ENCODE data around the gene SEMA3G. TPM values are rescaled to one million over a fixed set of nuclear protein-coding genes. Genes with fewer than 3 reads are reported as not detected.

SEMA3G gene
- total RNA-seq, 1 experiment from 2014 or later = 0.77 TPM

GRCh38 chr3:52433328-52433995, 11.4 kb downstream of the SEMA3G start:
- CTCF ChIA-PET = no interaction called here
- H3K27me3 ChIP-seq (ENCODE audit: low read length) = no peaks in the 10 kb centered on the region
- H2AFZ ChIP-seq (ENCODE audit: low read length) = no peak overlapping the region
- POLR2A ChIA-PET (ENCODE audit: unreplicated experiment) = no interaction called here
- peaks cover 10% of the 10 kb centered on the region for H3K4me1 ChIP-seq (ENCODE audit: insufficient read depth, low read length)
- no peaks in the 10 kb centered on the region for H3K36me3 ChIP-seq (ENCODE audit: low read depth, low read length)
- H4K20me1 ChIP-seq (ENCODE audit: low read length) = no peaks in the 10 kb centered on the region
- no peaks in the 10 kb centered on the region for H3K9me2 ChIP-seq (replicated peaks; ENCODE audit: low read length)
- TF ChIP-seq EZH2 (IDR thresholded peaks at IDR 0.05; ENCODE audit: low read length, unreplicated experiment) = no peak
- TF ChIP-seq CTCF (conservative IDR thresholded peaks at IDR 0.05; ENCODE audit: low read depth, low read length) = no peak
- TF ChIP-seq EZH2phosphoT487 (IDR thresholded peaks at IDR 0.05; ENCODE audit: borderline replicate concordance, low read length) = no peak
- H3K27ac ChIP-seq (ENCODE audit: low read length) = no peak overlapping the region
- H3K79me2 ChIP-seq (ENCODE audit: low read length) = no peaks in the 10 kb centered on the region
- no TSS peak for BruUV-seq (replicated peaks)
- DNase-seq (no peak), ATAC-seq (no peak)
- H3K9me3 ChIP-seq (ENCODE audit: low read length) = no peaks in the 10 kb centered on the region
- intact Hi-C loops (cut with micrococcal nuclease) = no loop called here
- no peak overlapping the region for H3K4me2 ChIP-seq (ENCODE audit: low read length)
- no peak overlapping the region for H3K9ac ChIP-seq (ENCODE audit: low read length)
- no peaks in the 10 kb centered on the region for H3F3A ChIP-seq (ENCODE audit: low read length, unreplicated experiment)
- H3K4me3 ChIP-seq (ENCODE audit: low read length) = no peak overlapping the region

GRCh38 chr3:52432691-52433141, 12.2 kb downstream of the SEMA3G start:
- Histone ChIP-seq H4K20me1 (ENCODE audit: low read length) (no peaks in the 10 kb centered on the region), H3K9ac (ENCODE audit: low read length) (no peak overlapping the region), H3K36me3 (ENCODE audit: low read depth, low read length) (no peaks in the 10 kb centered on the region), H2AFZ (ENCODE audit: low read length) (no peak overlapping the region), H3K27me3 (ENCODE audit: low read length) (no peaks in the 10 kb centered on the region), H3K79me2 (ENCODE audit: low read length) (no peaks in the 10 kb centered on the region), H3K4me3 (ENCODE audit: low read length) (no peak overlapping the region), H3K9me2 (replicated peaks; ENCODE audit: low read length) (no peaks in the 10 kb centered on the region), H3K27ac (ENCODE audit: low read length) (no peak overlapping the region), H3K4me1 (ENCODE audit: insufficient read depth, low read length) (peaks cover 3% of the 10 kb centered on the region), H3K9me3 (ENCODE audit: low read length) (no peaks in the 10 kb centered on the region), H3F3A (ENCODE audit: low read length, unreplicated experiment) (no peaks in the 10 kb centered on the region), H3K4me2 (ENCODE audit: low read length) (no peak overlapping the region)
- ATAC-seq = no peak
- TF ChIP-seq EZH2phosphoT487 (IDR thresholded peaks at IDR 0.05; ENCODE audit: borderline replicate concordance, low read length) (no peak), CTCF (conservative IDR thresholded peaks at IDR 0.05; ENCODE audit: low read depth, low read length) (no peak), EZH2 (IDR thresholded peaks at IDR 0.05; ENCODE audit: low read length, unreplicated experiment) (no peak)
- intact Hi-C loops (cut with micrococcal nuclease) = no loop called here
- ChIA-PET CTCF (no interaction called here), POLR2A (ENCODE audit: unreplicated experiment) (no interaction called here)
- BruUV-seq (replicated peaks) = no TSS peak
- no peak for DNase-seq

- ATAC-seq (no peak), DNase-seq (no peak)
- Histone ChIP-seq H3K9me3 (ENCODE audit: low read length) (no peaks in the 10 kb centered on the region), H3K79me2 (ENCODE audit: low read length) (no peaks in the 10 kb centered on the region), H3K27me3 (ENCODE audit: low read length) (no peaks in the 10 kb centered on the region), H3K9ac (ENCODE audit: low read length) (no peak overlapping the region), H2AFZ (ENCODE audit: low read length) (no peak overlapping the region), H3K4me2 (ENCODE audit: low read length) (no peak overlapping the region), H3F3A (ENCODE audit: low read length, unreplicated experiment) (no peaks in the 10 kb centered on the region), H3K4me1 (ENCODE audit: insufficient read depth, low read length) (no peaks in the 10 kb centered on the region), H3K27ac (ENCODE audit: low read length) (no peak overlapping the region), H3K9me2 (replicated peaks; ENCODE audit: low read length) (no peaks in the 10 kb centered on the region), H4K20me1 (ENCODE audit: low read length) (no peaks in the 10 kb centered on the region), H3K4me3 (ENCODE audit: low read length) (no peak overlapping the region), H3K36me3 (ENCODE audit: low read depth, low read length) (no peaks in the 10 kb centered on the region)
- intact Hi-C loops (cut with micrococcal nuclease) = no loop called here
- TF ChIP-seq CTCF (conservative IDR thresholded peaks at IDR 0.05; ENCODE audit: low read depth, low read length) (no peak), EZH2phosphoT487 (IDR thresholded peaks at IDR 0.05; ENCODE audit: borderline replicate concordance, low read length) (no peak)
- no TSS peak for BruUV-seq (replicated peaks)
- ChIA-PET CTCF (no interaction called here), POLR2A (ENCODE audit: unreplicated experiment) (no interaction called here)
Observed at GRCh38 chr3:52432225-52432624, 12.7 kb downstream of the SEMA3G start.
